Hepatocyte (in vitro differentiated cells): Measurements from ENCODE around the gene DNAJC16. TPM values are rescaled to one million over a fixed set of nuclear protein-coding genes. Genes with fewer than 3 reads are reported as not detected.
A peak's percentile ranks its signal among the peaks of the same experiment; 100 is the strongest.

Experiments
- DNase-seq: peaks from one replicate; pipeline ENCODE4 v3.0.0-alpha.2; 2016; ENCODE audit warnings: low spot score
- H2AFZ ChIP-seq: fragments of 200-600 bp; sonication (generic); 2 replicates; pipeline ENCODE4 v1.6.0; 2016; ENCODE audit warnings: antibody characterized with exemption, mild to moderate bottlenecking
- H3K27ac ChIP-seq: fragments of 200-600 bp; sonication (generic); 2 replicates; pipeline ENCODE4 v1.5.1; 2016; ENCODE audit warnings: mild to moderate bottlenecking
- H3K27me3 ChIP-seq: fragments of 200-600 bp; sonication (generic); 2 replicates; pipeline ENCODE4 v1.6.1; 2016
- H3K36me3 ChIP-seq: fragments of 200-600 bp; sonication (generic); replicated peaks from 2 replicates; pipeline ENCODE4 v1.5.1; 2016; ENCODE audit warnings: low read depth; ENCODE audit not compliant: insufficient read depth
- H3K4me1 ChIP-seq: fragments of 200-600 bp; sonication (generic); 2 replicates; pipeline ENCODE4 v1.5.1; 2016; ENCODE audit warnings: mild to moderate bottlenecking, moderate library complexity; ENCODE audit not compliant: insufficient read depth
- H3K4me2 ChIP-seq: fragments of 200-600 bp; sonication (generic); 2 replicates; pipeline ENCODE4 v1.6.0; 2016
- H3K4me3 ChIP-seq: fragments of 200-600 bp; sonication (generic); 2 replicates; pipeline ENCODE4 v1.5.1; 2016; ENCODE audit warnings: mild to moderate bottlenecking
- H3K79me2 ChIP-seq: fragments of 200-600 bp; sonication (generic); 2 replicates; pipeline ENCODE4 v1.6.0; 2017; ENCODE audit warnings: mild to moderate bottlenecking
- H3K9me2 ChIP-seq: fragments of 200-600 bp; sonication (generic); replicated peaks from 2 replicates; pipeline ENCODE4 v1.6.0; 2017; ENCODE audit warnings: mild to moderate bottlenecking; ENCODE audit not compliant: insufficient read depth
- H3K9me3 ChIP-seq: fragments of 200-600 bp; sonication (generic); 2 replicates; pipeline ENCODE4 v1.5.1; 2016; ENCODE audit warnings: low read depth, mild to moderate bottlenecking
- H4K20me1 ChIP-seq: fragments of 200-600 bp; sonication (generic); 2 replicates; pipeline ENCODE4 v1.6.0; 2016; ENCODE audit warnings: mild to moderate bottlenecking; ENCODE audit not compliant: insufficient read depth, poor library complexity, severe bottlenecking
- CTCF ChIP-seq: fragments of 200-600 bp; sonication (generic); IDR thresholded peaks from 2 replicates; pipeline ENCODE4 v1.5.1; 2016; ENCODE audit warnings: antibody characterized with exemption, mild to moderate bottlenecking; ENCODE audit not compliant: poor library complexity
- EZH2 ChIP-seq: fragments of 200-600 bp; sonication (generic); IDR thresholded peaks from 2 replicates; pipeline ENCODE4 v1.6.1; 2016; ENCODE audit warnings: antibody characterized with exemption, mild to moderate bottlenecking, borderline replicate concordance
- EZH2phosphoT487 ChIP-seq: fragments of 200-600 bp; sonication (generic); IDR thresholded peaks from one replicate; pipeline ENCODE4 v1.6.1; 2018; ENCODE audit warnings: antibody characterized with exemption, mild to moderate bottlenecking, low read depth, moderate library complexity; ENCODE audit not compliant: unreplicated experiment, severe bottlenecking
- WGBS: methylation state at CpG from one replicate; pipeline ENCODE4 v1.1.6; 2016; ENCODE audit warnings: low lambda C conversion rate; ENCODE audit errors: missing lambda C conversion rate; 5-methylcytosine and 5-hydroxymethylcytosine counted together
- polyA plus RNA-seq: library from polyadenylated mRNA; unstranded; fragments of >200 nt; fragmentation: Nextera tagmentation; extraction: Ambion mirVana; gene quantifications from 2 replicates; pipeline ENCODE4 v1.2.1, GENCODE V29; 2016
- total RNA-seq: library from RNA; depleted of rRNA; stranded (reverse); fragments of >200 nt; gene quantifications from 2 replicates; pipeline ENCODE4 v1.2.3, GENCODE V29; 2014

DNAJC16 gene
- total and polyA plus RNA-seq, 2 experiments from 2014 or later: 9.6 to 21.1 TPM

- no peaks in the 10 kb centered on the region for H3K27me3 ChIP-seq
- peak overlapping the region; percentile 95 for H3K27ac ChIP-seq
- peak; percentile 38 for DNase-seq
- no peaks in the 10 kb centered on the region for H3K9me3 ChIP-seq
- no peaks in the 10 kb centered on the region for H3K9me2 ChIP-seq
- peaks cover 35% of the 10 kb centered on the region for H3K79me2 ChIP-seq
- peak overlapping the region; percentile 77 for H3K4me2 ChIP-seq
- peak overlapping the region; percentile 18 for H3K4me3 ChIP-seq
- TF ChIP-seq CTCF: no peak
- TF ChIP-seq EZH2: no peak
- TF ChIP-seq EZH2phosphoT487: no peak
- H3K4me1 ChIP-seq: peaks cover 30% of the 10 kb centered on the region
- H2AFZ ChIP-seq: peak overlapping the region; percentile 84
- no peaks in the 10 kb centered on the region for H3K36me3 ChIP-seq
- WGBS: 24% methylated on average over 16 of the region's 16 CpGs
- H4K20me1 ChIP-seq: peaks cover 5% of the 10 kb centered on the region
Measured at GRCh38 chr1:15616373-15617172, 89.9 kb downstream of the DNAJC16 start.

DNA sequence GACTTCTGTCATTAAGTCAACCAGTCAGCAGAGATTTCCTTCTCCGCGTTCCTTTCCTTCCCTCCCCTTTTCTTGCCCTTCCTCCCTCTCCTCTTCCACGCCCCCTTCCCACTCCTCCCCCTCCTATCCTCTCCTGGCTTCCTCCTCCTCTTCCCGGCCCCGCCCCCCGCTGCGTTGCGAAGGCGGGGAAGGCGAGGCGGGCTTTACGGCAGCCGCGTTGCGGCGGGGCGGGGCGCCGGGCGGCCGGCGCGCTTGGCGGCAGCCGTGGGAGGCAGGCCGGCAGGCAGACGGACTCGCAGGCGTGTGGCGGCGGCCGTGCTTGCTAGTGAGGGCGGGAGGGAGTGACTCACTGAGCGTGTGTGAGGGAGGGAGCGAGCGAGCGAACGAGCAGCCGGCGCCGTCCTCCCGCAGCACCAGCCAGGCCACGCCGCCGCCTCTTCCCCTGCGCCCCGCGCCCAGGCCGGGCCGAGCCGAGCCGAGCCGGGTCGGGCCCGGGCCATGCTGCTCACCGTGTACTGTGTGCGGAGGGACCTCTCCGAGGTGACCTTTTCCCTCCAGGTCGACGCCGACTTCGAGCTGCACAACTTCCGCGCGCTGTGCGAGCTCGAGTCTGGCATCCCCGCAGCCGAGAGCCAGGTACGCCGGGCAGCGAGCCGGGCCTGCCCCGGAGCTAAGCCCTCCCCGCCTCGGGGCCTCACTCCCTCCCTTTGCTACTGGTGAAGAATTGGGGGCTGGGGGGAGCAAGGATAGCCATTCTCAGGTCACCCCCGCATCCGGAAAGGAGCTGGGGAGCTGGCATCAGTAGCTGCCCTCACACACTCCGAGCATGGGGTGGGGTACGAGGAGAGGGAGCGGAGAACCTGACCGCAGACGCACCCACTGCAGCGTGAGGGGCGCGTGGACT, 90.8 kb downstream of the DNAJC16 start, which contains the start of gene DDI2:
DDI2 (plus strand) TSS at position 286 of the 904 bp plus-strand sequence; CDS start at position 499, 213 bp downstream.
- peak within 1 kb of the TSS; percentile 84 for H2AFZ ChIP-seq
- H3K27me3 ChIP-seq: no peaks in the 10 kb centered on the region
- peaks cover 43% of the 10 kb centered on the region for H3K79me2 ChIP-seq
- peak within 1 kb of the TSS; percentile 82 for H3K4me2 ChIP-seq
- H3K36me3 ChIP-seq: no peaks in the 10 kb centered on the region
- WGBS: 1% methylated on average over 55 of the region's 86 CpGs
- peak within 1 kb of the TSS; percentile 99 for H3K27ac ChIP-seq
- no peak for TF ChIP-seq CTCF
- TF ChIP-seq EZH2: no peak
- no peak for TF ChIP-seq EZH2phosphoT487
- peak; percentile 99 for DNase-seq
- peak within 1 kb of the TSS; percentile 92 for H3K4me3 ChIP-seq
- no peaks in the 10 kb centered on the region for H3K9me2 ChIP-seq
- H3K4me1 ChIP-seq: peaks cover 36% of the 10 kb centered on the region
- peaks cover 9% of the 10 kb centered on the region for H4K20me1 ChIP-seq
- no peaks in the 10 kb centered on the region for H3K9me3 ChIP-seq

GRCh38 chr1:15618077-15618654, 91.5 kb downstream of the DNAJC16 start:
- no peaks in the 10 kb centered on the region for H3K9me3 ChIP-seq
- no peaks in the 10 kb centered on the region for H3K36me3 ChIP-seq
- H3K27ac ChIP-seq: peak overlapping the region; percentile 99
- no peaks in the 10 kb centered on the region for H3K27me3 ChIP-seq
- peak overlapping the region; percentile 54 for H2AFZ ChIP-seq
- no peaks in the 10 kb centered on the region for H3K9me2 ChIP-seq
- peak overlapping the region; percentile 82 for H3K4me2 ChIP-seq
- DNase-seq: no peak
- H4K20me1 ChIP-seq: peaks cover 9% of the 10 kb centered on the region
- H3K79me2 ChIP-seq: peaks cover 51% of the 10 kb centered on the region
- peak overlapping the region; percentile 92 for H3K4me3 ChIP-seq
- 4% methylated on average over 8 of the region's 8 CpGs for WGBS
- TF ChIP-seq CTCF: no peak
- no peak for TF ChIP-seq EZH2phosphoT487
- TF ChIP-seq EZH2: no peak
- peaks cover 36% of the 10 kb centered on the region for H3K4me1 ChIP-seq
